ENCODE measurements around the gene IFNA5. TPM values are rescaled to one million over a fixed set of nuclear protein-coding genes. Genes with fewer than 3 reads are reported as not detected.

The IFNA5 gene
- total RNA-seq, 1 donor from 2014 or later: not detected

GRCh38 chr9:21334701-21335632 is 29.9 kb upstream of the IFNA5 start, which contains the start of gene KLHL9:
TSS of gene KLHL9 (minus strand) at chr9:21335404. CDS start at chr9:21334859, 545 bp downstream.
- Mint-ChIP-seq H3K4me3 (peak within 1 kb of the TSS; percentile 88), H3K36me3 (peaks cover 7% of the 10 kb centered on the region), H3K27me3 (ENCODE audit: low read depth) (peaks cover 2% of the 10 kb centered on the region), H3K9me3 (no peaks in the 10 kb centered on the region), H3K27ac (peak within 1 kb of the TSS; percentile 97), H3K4me1 (peaks cover 50% of the 10 kb centered on the region)
- DNase-seq (ENCODE audit: low spot score in 2 of 2, unreplicated experiment in 2 of 2): peak; percentile 86 to 91
- no peak for TF ChIP-seq CTCF (IDR thresholded peaks at IDR 0.05; ENCODE audit: unreplicated experiment)

GRCh38 chr9:21333226-21333625 is 28.1 kb upstream of the IFNA5 start:
- Mint-ChIP-seq H3K9me3 (no peaks in the 10 kb centered on the region), H3K36me3 (peaks cover 7% of the 10 kb centered on the region)

GRCh38 chr9:21331676-21332402 is 26.7 kb upstream of the IFNA5 start:
- H3K36me3 Mint-ChIP-seq: peaks cover 7% of the 10 kb centered on the region
- H3K27ac Mint-ChIP-seq: peak overlapping the region; percentile 25
- H3K9me3 Mint-ChIP-seq: no peaks in the 10 kb centered on the region
- H3K4me1 Mint-ChIP-seq: peaks cover 57% of the 10 kb centered on the region
- H3K27me3 Mint-ChIP-seq (ENCODE audit: low read depth): no peaks in the 10 kb centered on the region
- no peak for DNase-seq (ENCODE audit: low spot score in 2 of 2, unreplicated experiment in 2 of 2)
- no peak for TF ChIP-seq CTCF (IDR thresholded peaks at IDR 0.05; ENCODE audit: unreplicated experiment)
- peak overlapping the region; percentile 88 for H3K4me3 Mint-ChIP-seq

More at GRCh38 chr9:21333226-21333625, 28.1 kb upstream of the IFNA5 start:
- no peak for TF ChIP-seq CTCF (IDR thresholded peaks at IDR 0.05; ENCODE audit: unreplicated experiment)
- no peak for DNase-seq (ENCODE audit: low spot score in 2 of 2, unreplicated experiment in 2 of 2)
- Mint-ChIP-seq H3K4me1 (peaks cover 56% of the 10 kb centered on the region), H3K27ac (peak overlapping the region; percentile 97), H3K27me3 (ENCODE audit: low read depth) (no peaks in the 10 kb centered on the region), H3K4me3 (peak overlapping the region; percentile 88)

DNA sequence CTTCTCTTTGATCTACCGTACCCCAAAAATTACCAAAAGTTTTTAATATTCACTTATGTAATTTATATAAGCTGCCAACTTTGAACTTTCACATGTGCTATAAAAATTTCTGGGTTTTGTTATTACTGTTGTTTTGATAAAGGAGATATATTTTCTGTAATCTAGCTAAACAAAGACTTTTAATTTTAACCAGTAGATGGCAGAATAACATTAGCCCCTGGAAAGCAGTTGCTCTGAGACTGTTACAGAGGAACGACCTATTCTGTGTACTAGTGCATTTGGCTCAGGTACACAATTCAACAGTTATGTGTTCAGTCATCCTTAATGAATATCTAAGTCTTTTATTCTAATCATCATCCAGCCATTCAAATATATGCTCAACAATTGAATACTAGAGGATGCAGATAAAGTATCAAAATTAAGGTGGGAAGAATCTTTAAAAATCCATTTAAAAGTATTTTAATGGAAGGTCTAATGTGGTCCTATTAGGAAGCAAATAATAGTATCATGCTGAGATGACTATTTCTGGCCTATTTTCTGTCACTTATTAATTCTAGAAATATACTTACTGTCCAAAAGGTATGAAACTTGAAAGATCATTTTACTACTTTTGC is 21.5 kb upstream of the IFNA5 start:
- DNase-seq (ENCODE audit: low spot score in 2 of 2, unreplicated experiment in 2 of 2): no peak
- no peak overlapping the region for H3K4me3 Mint-ChIP-seq
- no peak overlapping the region for H3K27ac Mint-ChIP-seq
- H3K27me3 Mint-ChIP-seq (ENCODE audit: low read depth): no peaks in the 10 kb centered on the region
- peaks cover 16% of the 10 kb centered on the region for H3K36me3 Mint-ChIP-seq
- TF ChIP-seq CTCF (IDR thresholded peaks at IDR 0.05; ENCODE audit: unreplicated experiment): peak; percentile 63
- peaks cover 31% of the 10 kb centered on the region for H3K4me1 Mint-ChIP-seq
- H3K9me3 Mint-ChIP-seq: no peaks in the 10 kb centered on the region

GRCh38 chr9:21324047-21324446 is 18.9 kb upstream of the IFNA5 start:
- H3K4me1 Mint-ChIP-seq: peaks cover 19% of the 10 kb centered on the region
- no peak for DNase-seq (ENCODE audit: low spot score in 2 of 2, unreplicated experiment in 2 of 2)
- no peaks in the 10 kb centered on the region for H3K27me3 Mint-ChIP-seq (ENCODE audit: low read depth)
- no peak overlapping the region for H3K27ac Mint-ChIP-seq
- no peaks in the 10 kb centered on the region for H3K9me3 Mint-ChIP-seq
- TF ChIP-seq CTCF (IDR thresholded peaks at IDR 0.05; ENCODE audit: unreplicated experiment): no peak
- H3K36me3 Mint-ChIP-seq: peaks cover 15% of the 10 kb centered on the region
- H3K4me3 Mint-ChIP-seq: no peak overlapping the region
